K562 (cell line): ENCODE results near the gene RBMS3. TPM values are rescaled to one million over a fixed set of nuclear protein-coding genes. Genes with fewer than 3 reads are reported as not detected.

Experiments
- ATAC-seq: fragments of 200-7000 bp; cut with Tn5 transposase; 3 replicates; pipeline ENCODE4 v1.9.1; 2020; ENCODE audit warnings: moderate library complexity
- BruUV-seq: library from RNA; stranded (reverse); fragments of 400-500 nt; replicated peaks from 2 replicates; lab custom pipeline; 2021; lab: Mats Ljungman, UMichigan
- CTCF ChIA-PET: fragments of 300-600 bp; formaldehyde crosslinking; extraction: SDS; loops from one replicate; lab custom pipeline; 2021; ENCODE audit warnings: low intra/inter-chr PET ratio; lab: Yijun Ruan, JAX
- POLR2A ChIA-PET: fragments of 300-600, 350-650 bp; sonication (Branson Sonifier 250); formaldehyde crosslinking; extraction: SDS; loops from one replicate; lab custom pipeline; 2021; ENCODE audit warnings: antibody characterized with exemption, inconsistent platforms; lab: Yijun Ruan, JAX
- DNase-seq, 4 experiments: peaks; one replicate each; pipeline versions ENCODE4 v3.0.0 to v3.0.0-alpha.2; 2011 to 2018; ENCODE audit warnings: low spot score in 3 of 4, mixed read lengths in 3 of 4; ENCODE audit errors: extremely low read depth in 1 of 4
- FAIRE-seq: peaks from 2 replicates; lab custom pipeline; 2011; peaks lifted over from hg19 to GRCh38; lab: Jason Lieb, UNC
- H2AFZ ChIP-seq: 2 replicates; pipeline ENCODE4 v1.6.0; 2011; ENCODE audit warnings: low read depth, low read length, control low read depth, inconsistent platforms
- H3K27ac ChIP-seq: fragments of 200-600 bp; 3 replicates; pipeline ENCODE4 v1.8.0; 2011; ENCODE audit warnings: low read depth, mild to moderate bottlenecking, control low read depth, inconsistent platforms, low read length, moderate library complexity, mixed read lengths; ENCODE audit errors: extremely low read depth
- H3K27me3 ChIP-seq, 2 experiments: fragments of 300-600 bp in 1 of 2; 2 replicates in 1 of 2; 3 replicates in 1 of 2; pipeline versions ENCODE4 v1.6.0 to v1.8.0; 2011; ENCODE audit warnings: inconsistent platforms in 2 of 2, low read length in 2 of 2, mild to moderate bottlenecking in 1 of 2, mixed read lengths in 1 of 2, moderate library complexity in 1 of 2; ENCODE audit not compliant: control insufficient read depth in 2 of 2, insufficient read depth in 2 of 2
- H3K36me3 ChIP-seq: fragments of 300-600 bp; 3 replicates; pipeline ENCODE4 v1.8.0; 2011; ENCODE audit warnings: mild to moderate bottlenecking, low read length, inconsistent platforms; ENCODE audit not compliant: control insufficient read depth, insufficient read depth
- H3K4me1 ChIP-seq, 2 experiments: fragments of 200-600 bp in 1 of 2; replicated peaks in 1 of 2; 2 replicates in 1 of 2; 3 replicates in 1 of 2; pipeline versions ENCODE4 v1.5.1 to v1.8.0; 2011; ENCODE audit warnings: inconsistent platforms in 2 of 2, low read length in 2 of 2, mild to moderate bottlenecking in 1 of 2, mixed read lengths in 1 of 2, moderate library complexity in 1 of 2; ENCODE audit not compliant: control insufficient read depth in 2 of 2, insufficient read depth in 2 of 2
- H3K4me2 ChIP-seq: 2 replicates; pipeline ENCODE4 v1.6.1; 2011; ENCODE audit warnings: low read length, control low read depth, inconsistent platforms, mixed read lengths; ENCODE audit not compliant: insufficient read depth
- H3K4me3 ChIP-seq: fragments of 200-600 bp; sonication (generic), shearing (Covaris generic); 2 replicates; pipeline ENCODE4 v1.5.1; 2016; ENCODE audit warnings: control low read depth, inconsistent platforms
- H3K79me2 ChIP-seq: fragments of 200-600 bp; 3 replicates; pipeline ENCODE4 v1.8.0; 2011; ENCODE audit warnings: low read length, inconsistent platforms; ENCODE audit not compliant: control insufficient read depth, insufficient read depth
- H3K9ac ChIP-seq, 2 experiments: 2 replicates each; pipeline versions ENCODE4 v1.6.0 to v1.6.1; 2011; ENCODE audit warnings: low read depth in 2 of 2, low read length in 2 of 2, control low read depth in 1 of 2, inconsistent platforms in 1 of 2, mild to moderate bottlenecking in 1 of 2, mixed read lengths in 1 of 2; ENCODE audit not compliant: insufficient read depth in 1 of 2
- H3K9me1 ChIP-seq: one replicate; pipeline ENCODE4 v1.6.0; 2011; ENCODE audit warnings: inconsistent platforms, mild to moderate bottlenecking, low read length, moderate library complexity; ENCODE audit not compliant: control insufficient read depth, insufficient read depth
- H3K9me3 ChIP-seq: replicated peaks from 2 replicates; pipeline ENCODE4 v1.5.1; 2011; ENCODE audit warnings: low read depth, low read length, inconsistent platforms; ENCODE audit not compliant: control insufficient read depth, insufficient read depth
- H4K20me1 ChIP-seq: replicated peaks from 2 replicates; pipeline ENCODE4 v1.6.1; 2011; ENCODE audit warnings: low read length, inconsistent platforms, mixed read lengths; ENCODE audit not compliant: control insufficient read depth, insufficient read depth
- ATF7 ChIP-seq: fragments of 450-650 bp; IDR thresholded peaks from 2 replicates; pipeline ENCODE4 v1.7.1; 2014; ENCODE audit warnings: mild to moderate bottlenecking, moderate library complexity
- DIDO1 ChIP-seq: fragments of 450-650 bp; IDR thresholded peaks from 2 replicates; pipeline ENCODE4 v1.6.1; 2016; ENCODE audit warnings: low read depth, missing biosample characterization, missing genetic modification characterization
- HDAC2 ChIP-seq: fragments of 450-650 bp; IDR thresholded peaks from 2 replicates; pipeline ENCODE4 v1.6.1; 2016; ENCODE audit warnings: mild to moderate bottlenecking
- MYC ChIP-seq, 2 experiments: fragments of 250-450 bp in 1 of 2; sonication (Bioruptor Pico) in 1 of 2; IDR thresholded peaks; 2 replicates each; pipeline versions ENCODE4 v1.5.1 to v1.6.1; 2012 to 2021; ENCODE audit warnings: low read depth in 2 of 2, borderline replicate concordance in 1 of 2, improper control_type of control experiment in 1 of 2, low read length in 1 of 2, mild to moderate bottlenecking in 1 of 2, moderate library complexity in 1 of 2
- ZFP1 ChIP-seq: fragments of 450-650 bp; formaldehyde crosslinking; IDR thresholded peaks from 2 replicates; pipeline ENCODE4 v1.4.0; 2020; ENCODE audit warnings: mild to moderate bottlenecking, mixed read lengths
- ZNF707 ChIP-seq: fragments of 250-450 bp; sonication (Bioruptor Pico); conservative IDR thresholded peaks from 2 replicates; pipeline ENCODE4 v1.8.0; 2022; ENCODE audit warnings: inconsistent platforms, mild to moderate bottlenecking, moderate library complexity
- in situ Hi-C: fragments of 300-500 bp; cut with MboI; formaldehyde crosslinking; loops from 4 replicates; pipeline ENCODE4 v1.15.0; 2018; ENCODE audit warnings: inconsistent platforms, mixed read lengths
- intact Hi-C: fragments of 100-400 bp; cut with micrococcal nuclease; formaldehyde crosslinking; loops from 2 replicates; pipeline ENCODE4 v1.14.2; 2022
- polyA plus RNA-seq, 8 experiments: library from polyadenylated mRNA; depleted of rRNA in 4 of 8; stranded (reverse) in 5 of 8; unstranded in 3 of 8; fragments of >200 nt; fragmentation: Nextera tagmentation in 2 of 8; fragmentation: Illumina TruSeq in 1 of 8; extraction: Ambion mirVana in 2 of 8; extraction: Trizol in 1 of 8; gene quantifications; 2 replicates each; pipeline versions ENCODE4 v1.2.1 to v1.2.3, GENCODE V29; 2011 to 2014; ENCODE audit warnings: inconsistent platforms in 1 of 8, missing spikeins in 1 of 8
- total RNA-seq, 7 experiments: library from RNA; depleted of rRNA in 6 of 7; stranded (reverse); fragments of >200 nt in 6 of 7; fragmentation: Illumina TruSeq in 2 of 7; extraction: Trizol in 2 of 7; gene quantifications; 2 replicates each; pipeline versions ENCODE4 v1.2.1 to v1.2.3, GENCODE V29; 2011 to 2021; ENCODE audit warnings: low replicate concordance in 1 of 7
- TF ChIP-seq, protein P1 (sequence below): sonication (generic); formaldehyde crosslinking; IDR thresholded peaks from 2 replicates; pipeline ENCODE4 v1.8.0; 2023; ENCODE audit warnings: mild to moderate bottlenecking, missing genetic modification reagents
- TF ChIP-seq, protein P2 (sequence below): sonication (generic); formaldehyde crosslinking; IDR thresholded peaks from 2 replicates; pipeline ENCODE4 v1.8.0; 2022; ENCODE audit warnings: missing genetic modification reagents, mild to moderate bottlenecking, borderline replicate concordance
- TF ChIP-seq, protein P3 (sequence below): fragments of 250-450 bp; sonication (Bioruptor Pico); IDR thresholded peaks from 2 replicates; pipeline ENCODE4 v1.4.0; 2020; ENCODE audit warnings: mild to moderate bottlenecking, moderate library complexity
- TF ChIP-seq, protein P4 (sequence below): fragments of 450-650 bp; IDR thresholded peaks from 2 replicates; pipeline ENCODE4 v1.6.1; 2016; ENCODE audit warnings: mild to moderate bottlenecking

RBMS3 gene
- total and polyA plus RNA-seq, 9 of the 15 experiments (the other 6 are each of a cell fraction or from before 2014, with no cell fraction given) = 0.20 TPM; not detected in 8

DNA sequence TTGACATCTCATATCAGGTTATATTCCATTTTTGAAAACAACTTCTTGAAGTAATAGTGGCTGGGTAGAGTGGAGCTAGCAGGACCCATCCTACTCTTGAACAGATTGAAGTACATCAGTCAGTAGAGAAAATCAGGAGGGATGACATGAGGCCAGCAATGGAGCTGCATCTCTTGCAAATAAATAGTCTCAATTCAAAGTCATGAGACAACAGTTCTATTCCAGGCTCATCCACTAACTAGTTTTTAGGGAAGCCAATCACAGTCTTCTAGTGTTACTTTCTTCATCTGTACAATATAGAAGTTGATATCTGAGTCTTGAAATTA lies 477.2 kb downstream of the RBMS3 start:
- FAIRE-seq (no peak), ATAC-seq (no peak), DNase-seq (no peak)
- ChIA-PET CTCF (no interaction called here), POLR2A (no interaction called here)
- no peak overlapping the region for H2AFZ ChIP-seq
- H3K79me2 ChIP-seq = no peaks in the 10 kb centered on the region
- H4K20me1 ChIP-seq = no peaks in the 10 kb centered on the region
- no peaks in the 10 kb centered on the region for H3K36me3 ChIP-seq
- H3K9me3 ChIP-seq = no peaks in the 10 kb centered on the region; the same call in 1 of the 2 replicates
- no peak for TF ChIP-seq HDAC2
- no peak for TF ChIP-seq DIDO1 (tag)
- TF ChIP-seq, protein P1, sequence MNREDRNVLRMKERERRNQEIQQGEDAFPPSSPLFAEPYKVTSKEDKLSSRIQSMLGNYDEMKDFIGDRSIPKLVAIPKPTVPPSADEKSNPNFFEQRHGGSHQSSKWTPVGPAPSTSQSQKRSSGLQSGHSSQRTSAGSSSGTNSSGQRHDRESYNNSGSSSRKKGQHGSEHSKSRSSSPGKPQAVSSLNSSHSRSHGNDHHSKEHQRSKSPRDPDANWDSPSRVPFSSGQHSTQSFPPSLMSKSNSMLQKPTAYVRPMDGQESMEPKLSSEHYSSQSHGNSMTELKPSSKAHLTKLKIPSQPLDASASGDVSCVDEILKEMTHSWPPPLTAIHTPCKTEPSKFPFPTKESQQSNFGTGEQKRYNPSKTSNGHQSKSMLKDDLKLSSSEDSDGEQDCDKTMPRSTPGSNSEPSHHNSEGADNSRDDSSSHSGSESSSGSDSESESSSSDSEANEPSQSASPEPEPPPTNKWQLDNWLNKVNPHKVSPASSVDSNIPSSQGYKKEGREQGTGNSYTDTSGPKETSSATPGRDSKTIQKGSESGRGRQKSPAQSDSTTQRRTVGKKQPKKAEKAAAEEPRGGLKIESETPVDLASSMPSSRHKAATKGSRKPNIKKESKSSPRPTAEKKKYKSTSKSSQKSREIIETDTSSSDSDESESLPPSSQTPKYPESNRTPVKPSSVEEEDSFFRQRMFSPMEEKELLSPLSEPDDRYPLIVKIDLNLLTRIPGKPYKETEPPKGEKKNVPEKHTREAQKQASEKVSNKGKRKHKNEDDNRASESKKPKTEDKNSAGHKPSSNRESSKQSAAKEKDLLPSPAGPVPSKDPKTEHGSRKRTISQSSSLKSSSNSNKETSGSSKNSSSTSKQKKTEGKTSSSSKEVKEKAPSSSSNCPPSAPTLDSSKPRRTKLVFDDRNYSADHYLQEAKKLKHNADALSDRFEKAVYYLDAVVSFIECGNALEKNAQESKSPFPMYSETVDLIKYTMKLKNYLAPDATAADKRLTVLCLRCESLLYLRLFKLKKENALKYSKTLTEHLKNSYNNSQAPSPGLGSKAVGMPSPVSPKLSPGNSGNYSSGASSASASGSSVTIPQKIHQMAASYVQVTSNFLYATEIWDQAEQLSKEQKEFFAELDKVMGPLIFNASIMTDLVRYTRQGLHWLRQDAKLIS (CRISPR knock-in tag) = no peak
- no peak for TF ChIP-seq ZNF707 (CRISPR knock-in tag)
- TF ChIP-seq ATF7 = no peak
- TF ChIP-seq, protein P2, sequence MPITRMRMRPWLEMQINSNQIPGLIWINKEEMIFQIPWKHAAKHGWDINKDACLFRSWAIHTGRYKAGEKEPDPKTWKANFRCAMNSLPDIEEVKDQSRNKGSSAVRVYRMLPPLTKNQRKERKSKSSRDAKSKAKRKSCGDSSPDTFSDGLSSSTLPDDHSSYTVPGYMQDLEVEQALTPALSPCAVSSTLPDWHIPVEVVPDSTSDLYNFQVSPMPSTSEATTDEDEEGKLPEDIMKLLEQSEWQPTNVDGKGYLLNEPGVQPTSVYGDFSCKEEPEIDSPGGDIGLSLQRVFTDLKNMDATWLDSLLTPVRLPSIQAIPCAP (CRISPR knock-in tag) = no peak
- TF ChIP-seq, protein P3, sequence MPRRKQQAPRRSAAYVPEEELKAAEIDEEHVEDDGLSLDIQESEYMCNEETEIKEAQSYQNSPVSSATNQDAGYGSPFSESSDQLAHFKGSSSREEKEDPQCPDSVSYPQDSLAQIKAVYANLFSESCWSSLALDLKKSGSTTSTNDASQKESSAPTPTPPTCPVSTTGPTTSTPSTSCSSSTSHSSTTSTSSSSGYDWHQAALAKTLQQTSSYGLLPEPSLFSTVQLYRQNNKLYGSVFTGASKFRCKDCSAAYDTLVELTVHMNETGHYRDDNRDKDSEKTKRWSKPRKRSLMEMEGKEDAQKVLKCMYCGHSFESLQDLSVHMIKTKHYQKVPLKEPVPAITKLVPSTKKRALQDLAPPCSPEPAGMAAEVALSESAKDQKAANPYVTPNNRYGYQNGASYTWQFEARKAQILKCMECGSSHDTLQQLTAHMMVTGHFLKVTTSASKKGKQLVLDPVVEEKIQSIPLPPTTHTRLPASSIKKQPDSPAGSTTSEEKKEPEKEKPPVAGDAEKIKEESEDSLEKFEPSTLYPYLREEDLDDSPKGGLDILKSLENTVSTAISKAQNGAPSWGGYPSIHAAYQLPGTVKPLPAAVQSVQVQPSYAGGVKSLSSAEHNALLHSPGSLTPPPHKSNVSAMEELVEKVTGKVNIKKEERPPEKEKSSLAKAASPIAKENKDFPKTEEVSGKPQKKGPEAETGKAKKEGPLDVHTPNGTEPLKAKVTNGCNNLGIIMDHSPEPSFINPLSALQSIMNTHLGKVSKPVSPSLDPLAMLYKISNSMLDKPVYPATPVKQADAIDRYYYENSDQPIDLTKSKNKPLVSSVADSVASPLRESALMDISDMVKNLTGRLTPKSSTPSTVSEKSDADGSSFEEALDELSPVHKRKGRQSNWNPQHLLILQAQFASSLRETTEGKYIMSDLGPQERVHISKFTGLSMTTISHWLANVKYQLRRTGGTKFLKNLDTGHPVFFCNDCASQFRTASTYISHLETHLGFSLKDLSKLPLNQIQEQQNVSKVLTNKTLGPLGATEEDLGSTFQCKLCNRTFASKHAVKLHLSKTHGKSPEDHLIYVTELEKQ (CRISPR knock-in tag) = no peak
- TF ChIP-seq, protein P4, sequence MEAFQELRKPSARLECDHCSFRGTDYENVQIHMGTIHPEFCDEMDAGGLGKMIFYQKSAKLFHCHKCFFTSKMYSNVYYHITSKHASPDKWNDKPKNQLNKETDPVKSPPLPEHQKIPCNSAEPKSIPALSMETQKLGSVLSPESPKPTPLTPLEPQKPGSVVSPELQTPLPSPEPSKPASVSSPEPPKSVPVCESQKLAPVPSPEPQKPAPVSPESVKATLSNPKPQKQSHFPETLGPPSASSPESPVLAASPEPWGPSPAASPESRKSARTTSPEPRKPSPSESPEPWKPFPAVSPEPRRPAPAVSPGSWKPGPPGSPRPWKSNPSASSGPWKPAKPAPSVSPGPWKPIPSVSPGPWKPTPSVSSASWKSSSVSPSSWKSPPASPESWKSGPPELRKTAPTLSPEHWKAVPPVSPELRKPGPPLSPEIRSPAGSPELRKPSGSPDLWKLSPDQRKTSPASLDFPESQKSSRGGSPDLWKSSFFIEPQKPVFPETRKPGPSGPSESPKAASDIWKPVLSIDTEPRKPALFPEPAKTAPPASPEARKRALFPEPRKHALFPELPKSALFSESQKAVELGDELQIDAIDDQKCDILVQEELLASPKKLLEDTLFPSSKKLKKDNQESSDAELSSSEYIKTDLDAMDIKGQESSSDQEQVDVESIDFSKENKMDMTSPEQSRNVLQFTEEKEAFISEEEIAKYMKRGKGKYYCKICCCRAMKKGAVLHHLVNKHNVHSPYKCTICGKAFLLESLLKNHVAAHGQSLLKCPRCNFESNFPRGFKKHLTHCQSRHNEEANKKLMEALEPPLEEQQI = no peak
- no peak for TF ChIP-seq ZFP1 (CRISPR knock-in tag)
- no peak for TF ChIP-seq MYC (IDR thresholded peaks at IDR 0.05; ENCODE audit: low read depth, low read length)
- TF ChIP-seq MYC (CRISPR knock-in tag; IDR thresholded peaks at IDR 0.05; ENCODE audit: borderline replicate concordance, low read depth) = no peak
- TF ChIP-seq, all 486 proteins: peak for 0
- Histone ChIP-seq H3K27ac (no peak overlapping the region), H3K4me2 (no peak overlapping the region), H3K9ac (no peak overlapping the region), H3K4me1 (no peaks in the 10 kb centered on the region), H3K4me3 (no peak overlapping the region), H3K9me1 (no peaks in the 10 kb centered on the region), H3K27me3 (no peaks in the 10 kb centered on the region)
- no TSS peak for BruUV-seq
- intact Hi-C loops (no loop called here), in situ Hi-C loops (no loop called here)
